8988T (cell line): ENCODE measurements around the gene ZNF613.
"Not testable (repeated sequence)": the region's sequence is repeated elsewhere in the genome, so short reads cannot be mapped to it uniquely, and the experiment has no call there.

Source experiments
- DNase-seq: peaks from one replicate; pipeline ENCODE4 v3.0.0; 2011

Gene ZNF613

DNA sequence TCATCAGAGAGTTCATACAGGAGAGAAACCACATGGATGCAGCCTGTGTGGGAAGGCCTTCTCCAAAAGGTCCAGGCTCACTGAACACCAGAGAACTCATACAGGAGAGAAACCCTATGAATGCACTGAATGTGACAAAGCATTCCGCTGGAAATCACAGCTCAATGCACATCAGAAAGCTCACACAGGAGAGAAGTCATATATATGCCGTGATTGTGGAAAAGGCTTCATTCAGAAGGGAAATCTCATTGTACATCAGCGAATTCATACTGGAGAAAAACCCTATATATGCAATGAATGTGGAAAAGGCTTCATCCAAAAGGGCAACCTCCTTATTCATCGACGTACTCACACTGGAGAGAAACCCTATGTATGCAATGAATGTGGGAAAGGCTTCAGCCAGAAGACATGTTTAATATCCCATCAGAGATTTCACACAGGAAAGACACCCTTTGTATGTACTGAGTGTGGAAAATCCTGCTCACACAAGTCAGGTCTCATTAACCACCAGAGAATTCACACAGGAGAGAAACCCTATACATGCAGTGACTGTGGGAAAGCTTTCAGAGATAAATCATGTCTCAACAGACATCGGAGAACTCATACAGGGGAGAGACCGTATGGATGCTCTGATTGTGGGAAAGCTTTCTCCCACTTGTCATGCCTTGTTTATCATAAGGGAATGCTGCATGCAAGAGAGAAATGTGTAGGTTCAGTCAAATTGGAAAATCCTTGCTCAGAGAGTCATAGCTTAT lies 17.7 kb downstream of the ZNF613 start:
- no peak for DNase-seq

DNA sequence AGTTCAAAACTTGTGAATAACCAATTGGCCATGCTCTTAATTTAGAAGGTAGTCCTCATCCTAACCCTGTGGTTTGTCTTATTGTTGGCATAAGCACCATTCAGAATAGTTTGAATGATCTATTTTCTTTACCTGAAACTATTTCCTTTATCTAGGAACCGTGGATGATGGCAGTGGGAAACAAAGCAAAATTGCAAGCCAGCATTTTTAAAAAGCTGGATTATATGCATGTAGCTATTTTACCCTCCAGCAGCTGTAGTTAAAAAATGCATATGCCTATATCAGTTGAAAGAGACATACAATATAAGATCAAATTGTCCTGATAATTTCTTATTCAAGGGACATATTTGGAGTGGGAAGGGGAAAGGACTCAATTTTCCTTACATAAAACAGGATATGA lies 19.3 kb downstream of the ZNF613 start:
- DNase-seq = no peak

- no peak for DNase-seq
Measured at GRCh38 chr19:51948975-51949374, 21.7 kb downstream of the ZNF613 start.

DNA sequence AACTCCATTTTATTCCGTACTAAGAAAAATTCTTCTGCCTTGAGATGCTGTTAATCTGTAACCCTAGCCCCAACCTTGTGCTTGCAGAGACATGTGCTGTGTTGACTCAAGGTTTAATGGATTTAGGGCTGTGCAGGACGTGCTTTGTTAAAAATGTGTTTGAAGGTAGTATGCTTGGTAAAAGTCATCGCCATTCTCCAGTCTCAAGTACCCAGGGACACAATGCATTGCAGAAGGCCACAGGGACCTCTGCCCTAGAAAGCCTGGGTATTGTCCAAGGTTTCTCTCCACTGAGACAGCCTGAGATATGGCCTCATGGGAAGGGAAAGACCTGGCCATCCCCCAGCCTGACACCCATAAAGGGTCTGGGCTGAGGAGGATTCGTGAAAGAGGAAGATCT lies 30.6 kb downstream of the ZNF613 start:
- DNase-seq = not testable (repeated sequence)

GRCh38 chr19:51959791-51960190 lies 32.5 kb downstream of the ZNF613 start:
- no peak for DNase-seq

DNA sequence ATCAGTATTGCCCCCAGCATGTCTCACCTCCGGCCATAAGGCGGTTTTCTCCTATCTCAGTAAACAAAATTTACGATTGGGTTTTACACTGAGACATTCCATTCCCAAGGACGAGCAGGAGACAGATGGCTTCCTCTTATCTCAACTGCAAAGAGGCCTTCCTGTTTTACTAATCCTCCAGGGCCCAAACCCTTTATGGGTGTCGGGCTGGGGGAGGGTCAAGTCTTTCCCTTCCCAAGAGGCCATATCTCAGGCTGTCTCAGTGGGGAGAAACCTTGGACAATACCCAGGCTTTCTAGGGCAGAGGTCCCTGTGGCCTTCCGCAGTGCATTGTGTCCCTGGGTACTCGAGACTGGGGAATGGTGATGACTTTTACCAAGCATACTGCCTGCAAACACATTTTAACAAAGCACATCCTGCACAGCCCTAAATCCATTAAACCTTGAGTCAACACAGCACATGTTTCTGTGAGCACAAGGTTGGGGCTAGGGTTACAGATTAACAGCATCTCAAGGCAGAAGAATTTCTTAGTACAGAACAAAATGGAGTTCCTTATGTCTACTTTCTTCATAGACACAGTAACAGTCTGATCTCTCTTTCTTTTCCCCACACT lies 33.5 kb downstream of the ZNF613 start:
- DNase-seq = not testable (repeated sequence)

GRCh38 chr19:51965583-51965982 lies 38.3 kb downstream of the ZNF613 start:
- DNase-seq = no peak

- no peak for DNase-seq
Measured at GRCh38 chr19:51970718-51971117, 43.4 kb downstream of the ZNF613 start.

- no peak for DNase-seq
Measured at GRCh38 chr19:51971624-51972023, 44.4 kb downstream of the ZNF613 start.

GRCh38 chr19:51975787-51976186 lies 48.5 kb downstream of the ZNF613 start:
- not testable (repeated sequence) for DNase-seq

- DNase-seq = no peak
Measured at GRCh38 chr19:51976852-51977251, 49.6 kb downstream of the ZNF613 start.

GRCh38 chr19:51977346-51977745 lies 50.1 kb downstream of the ZNF613 start:
- DNase-seq = no peak

GRCh38 chr19:51978882-51979281 lies 51.6 kb downstream of the ZNF613 start:
- DNase-seq = no peak

DNA sequence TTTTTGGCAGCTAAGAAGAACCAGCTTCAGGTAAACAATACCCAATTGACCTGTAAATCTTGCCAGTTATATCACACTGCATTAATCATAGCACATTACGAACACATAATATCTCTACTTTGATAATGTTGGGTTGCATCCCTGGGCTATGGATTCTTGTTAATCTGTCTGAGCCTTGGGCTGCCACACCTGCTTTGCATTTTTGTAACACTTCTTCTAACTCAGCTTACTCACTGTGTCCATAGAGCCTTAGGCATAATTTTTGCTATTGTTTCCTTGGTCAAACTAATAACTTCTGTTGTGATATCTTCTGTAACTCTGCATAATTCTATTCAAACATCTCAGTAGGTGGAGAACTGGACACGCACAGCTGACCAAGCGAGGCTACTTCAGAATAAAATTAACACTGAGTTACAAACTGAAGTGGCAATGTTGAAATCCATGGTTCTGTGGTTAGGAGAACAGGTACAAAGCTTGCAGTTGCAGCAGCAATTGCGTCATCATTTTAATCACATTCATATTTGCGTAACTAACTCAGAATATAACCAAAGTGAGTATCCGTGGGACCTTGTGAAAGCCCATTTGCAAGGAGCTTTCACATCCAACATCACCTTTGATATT lies 53.0 kb downstream of the ZNF613 start:
- DNase-seq = no peak

- DNase-seq = not testable (repeated sequence)
Measured at GRCh38 chr19:51980926-51981325, 53.7 kb downstream of the ZNF613 start.

DNA sequence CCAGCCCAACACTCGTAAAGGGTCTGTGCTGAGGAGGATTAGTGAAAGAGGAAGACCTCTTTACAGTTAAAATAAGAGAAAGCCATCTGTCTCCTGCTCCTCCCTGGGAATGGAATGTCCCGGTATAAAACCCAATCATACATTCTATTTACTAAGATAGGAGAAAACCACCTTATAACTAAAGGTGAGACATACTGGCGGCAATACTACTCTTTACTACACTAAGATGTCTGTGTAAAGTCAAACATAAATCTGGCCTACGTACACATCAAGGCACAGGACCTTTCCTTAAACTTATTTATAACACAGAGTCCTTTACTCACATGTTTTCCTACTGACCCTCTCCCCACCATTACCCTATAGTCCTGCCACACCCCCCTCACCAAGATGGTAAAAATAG lies 56.1 kb downstream of the ZNF613 start:
- no peak for DNase-seq

DNA sequence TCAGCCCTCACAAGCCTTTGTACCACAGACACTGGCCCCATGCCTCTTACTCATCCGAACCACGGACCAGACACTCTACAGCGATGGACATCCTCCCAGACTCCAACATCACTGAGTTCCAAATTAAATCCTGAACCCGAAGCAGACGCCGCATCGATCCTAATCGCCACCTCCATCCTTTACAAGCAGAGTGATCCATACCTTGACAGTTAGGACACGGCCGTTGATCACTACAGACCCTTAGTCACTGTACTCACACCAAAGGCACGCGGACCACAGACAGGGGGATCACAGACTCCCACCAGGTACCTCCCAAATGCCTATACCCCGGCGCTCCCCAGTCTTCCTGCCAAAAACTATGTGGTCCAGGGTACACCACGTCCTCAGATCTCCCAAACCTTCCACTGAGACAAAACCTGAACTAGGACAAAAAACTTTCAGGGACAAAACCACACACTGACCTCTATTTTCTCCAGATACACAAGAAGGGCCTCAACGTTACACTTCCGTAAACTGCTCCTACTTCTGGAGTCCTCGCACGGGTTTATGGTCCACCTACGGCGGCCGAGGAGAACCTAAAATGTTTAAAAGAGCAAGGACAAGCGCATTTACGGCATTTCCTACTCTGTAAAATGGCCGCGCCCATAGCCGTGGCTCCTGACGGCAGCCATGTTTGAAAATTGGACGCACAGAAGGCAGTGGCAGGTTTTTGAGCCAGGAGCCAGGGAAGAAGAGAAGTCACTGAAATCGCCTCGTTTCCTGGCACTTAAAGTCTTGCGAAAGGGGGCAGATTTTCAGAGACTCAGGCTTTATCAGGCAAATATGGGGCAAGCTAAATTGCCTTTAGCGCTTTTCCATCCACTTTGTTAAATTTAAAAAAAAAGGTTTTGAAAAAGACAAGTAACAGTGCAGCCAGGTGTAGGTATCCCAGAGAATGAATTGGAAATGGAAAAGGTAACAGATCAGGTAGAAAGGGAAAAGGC lies 59.3 kb downstream of the ZNF613 start, which contains the start of gene ZNF350:
Gene ZNF350, minus strand, starts transcription at position 532 of the 983 bp plus-strand sequence. CDS start 12,480 bp downstream, outside the sequence.
- DNase-seq = peak; percentile 31

DNA sequence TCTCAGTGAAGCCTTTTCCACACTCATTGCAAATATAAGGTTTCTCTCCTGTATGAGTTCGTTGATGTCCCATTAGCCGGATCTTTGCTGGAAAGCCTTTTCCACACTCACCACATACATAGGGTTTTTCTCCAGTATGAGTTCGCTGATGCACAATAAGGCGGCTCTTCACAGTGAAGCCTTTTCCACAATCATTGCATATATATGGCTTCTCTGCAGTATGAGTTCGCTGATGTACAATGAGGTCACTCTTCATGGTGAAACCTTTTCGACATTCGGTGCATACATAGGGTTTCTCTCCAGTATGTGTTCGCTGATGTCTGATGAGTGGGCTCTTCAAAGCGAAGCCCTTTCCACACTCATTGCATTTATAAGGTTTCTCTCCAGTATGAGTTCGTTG lies 66.2 kb downstream of the ZNF613 start:
- DNase-seq = no peak

DNA sequence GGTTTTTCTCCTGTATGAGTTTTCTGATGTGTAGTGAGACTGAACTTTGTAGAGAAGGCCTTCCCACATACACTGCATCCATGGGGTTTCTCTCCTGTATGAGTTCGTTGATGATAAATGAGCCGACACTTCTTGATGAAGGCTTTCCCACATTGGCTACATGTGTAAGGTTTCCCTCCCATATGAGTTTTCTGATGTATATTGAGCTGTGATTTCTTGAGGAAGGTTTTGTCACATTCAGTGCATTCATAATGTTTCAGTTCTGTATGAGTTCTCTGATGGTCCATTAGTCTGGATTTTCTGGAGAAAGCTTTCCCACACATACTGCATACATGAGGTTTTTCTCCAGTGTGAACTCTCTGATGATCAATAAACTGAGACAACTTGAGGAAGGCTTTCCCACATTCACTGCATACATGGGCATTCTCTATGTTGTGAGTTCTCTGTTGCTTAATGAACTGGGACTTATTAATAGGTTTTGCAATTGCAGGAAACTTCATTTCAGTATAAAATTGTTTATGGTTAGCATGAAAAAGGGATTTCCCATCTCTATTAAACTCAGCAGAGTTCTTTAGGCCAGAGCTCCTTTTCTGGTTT lies 66.9 kb downstream of the ZNF613 start:
- DNase-seq = no peak
